Measurements from ENCODE around the gene SPG21.
A peak's percentile ranks its signal among the peaks of the same experiment; 100 is the strongest.
"Not testable (repeated sequence)": the region's sequence is repeated elsewhere in the genome, so short reads cannot be mapped to it uniquely, and the experiment has no call there.

The SPG21 gene

GRCh38 chr15:64989416-64990167, at the start of gene SPG21:
TSS of gene SPG21 (minus strand) at chr15:64989914. CDS start at chr15:64983569, 6,345 bp downstream.
- DNase-seq, result peak; percentile 88

- DNase-seq, result no peak
Observed at GRCh38 chr15:65038836-65039235, 49.1 kb upstream of the SPG21 start.

- no peak for DNase-seq
Observed at GRCh38 chr15:65038428-65038827, 48.7 kb upstream of the SPG21 start.

- DNase-seq, result no peak
Observed at GRCh38 chr15:65037309-65037708, 47.6 kb upstream of the SPG21 start.

- DNase-seq, result no peak
Observed at GRCh38 chr15:65034719-65035118, 45.0 kb upstream of the SPG21 start.

GRCh38 chr15:65033659-65034269, 44.0 kb upstream of the SPG21 start:
- no peak for DNase-seq

GRCh38 chr15:65032801-65033537, 43.3 kb upstream of the SPG21 start:
- no peak for DNase-seq

- DNase-seq, result no peak
Observed at GRCh38 chr15:65029736-65030208, 40.1 kb upstream of the SPG21 start.

GRCh38 chr15:65028921-65029735, 39.4 kb upstream of the SPG21 start, which contains the start of gene MTFMT:
TSS of gene MTFMT (minus strand) at chr15:65029639. CDS start at chr15:65029613, 26 bp downstream.
- DNase-seq, result peak; percentile 90

GRCh38 chr15:65028338-65028737, 38.6 kb upstream of the SPG21 start:
- DNase-seq, result no peak

GRCh38 chr15:65027593-65027992, 37.9 kb upstream of the SPG21 start:
- DNase-seq, result no peak

GRCh38 chr15:65026756-65027155, 37.0 kb upstream of the SPG21 start:
- DNase-seq, result no peak

- no peak for DNase-seq
Observed at GRCh38 chr15:65021488-65021887, 31.8 kb upstream of the SPG21 start.

- DNase-seq, result no peak
Observed at GRCh38 chr15:65020419-65020818, 30.7 kb upstream of the SPG21 start.

- not testable (repeated sequence) for DNase-seq
Observed at GRCh38 chr15:65011198-65011597, 21.5 kb upstream of the SPG21 start.

GRCh38 chr15:65008983-65009382, 19.3 kb upstream of the SPG21 start:
- DNase-seq, result no peak

- DNase-seq, result no peak
Observed at GRCh38 chr15:65006876-65007275, 17.2 kb upstream of the SPG21 start.

GRCh38 chr15:65004993-65005392, 15.3 kb upstream of the SPG21 start:
- DNase-seq, result no peak

- no peak for DNase-seq
Observed at GRCh38 chr15:64997745-64998375, 8.1 kb upstream of the SPG21 start.

- DNase-seq, result no peak
Observed at GRCh38 chr15:64997066-64997465, 7.4 kb upstream of the SPG21 start.

- DNase-seq, result no peak
Observed at GRCh38 chr15:64993290-64993689, 3.6 kb upstream of the SPG21 start.

- no peak for DNase-seq
Observed at GRCh38 chr15:64991536-64992135, 1.9 kb upstream of the SPG21 start.

Measured in activated effector memory CD4-positive, alpha-beta T cell treated with Interleukin-2 at 50 U/mL for 16 hours (primary cell).